Activated CD4-positive, alpha-beta T cell treated with anti-CD3 and anti-CD28 coated beads, Interleukin-2, amount 50 U/mL, for 24 hours (primary cell): Measurements from ENCODE around the gene ARHGAP8.

ENCODE experiments used
- DNase-seq, 2 donors: peaks; one replicate each; pipeline ENCODE4 v3.0.0-alpha.2; 2020; ENCODE audit warnings: low read depth in 1 of 2, low spot score in 1 of 2

The ARHGAP8 gene

GRCh38 chr22:44906248-44906936 lies 154.0 kb downstream of the ARHGAP8 start:
- no peak for DNase-seq

- no peak for DNase-seq
Measured at GRCh38 chr22:44906999-44907644, 154.7 kb downstream of the ARHGAP8 start.

- DNase-seq, result no peak
Measured at GRCh38 chr22:44907765-44908737, 155.7 kb downstream of the ARHGAP8 start.

- DNase-seq, result no peak
Measured at GRCh38 chr22:44909241-44909640, 156.9 kb downstream of the ARHGAP8 start.
